CD4-positive, alpha-beta T cell treated with Interleukin-6 at 100 ng/mL for 8 hours (primary cell): ENCODE results near the gene CCT8L2.
"Not testable (repeated sequence)": the region's sequence is repeated elsewhere in the genome, so short reads cannot be mapped to it uniquely, and the experiment has no call there.

Source experiments
- DNase-seq: peaks from one replicate; pipeline ENCODE4 v3.0.0-alpha.2; 2020; ENCODE audit warnings: mixed read lengths, low spot score

Gene CCT8L2

DNA sequence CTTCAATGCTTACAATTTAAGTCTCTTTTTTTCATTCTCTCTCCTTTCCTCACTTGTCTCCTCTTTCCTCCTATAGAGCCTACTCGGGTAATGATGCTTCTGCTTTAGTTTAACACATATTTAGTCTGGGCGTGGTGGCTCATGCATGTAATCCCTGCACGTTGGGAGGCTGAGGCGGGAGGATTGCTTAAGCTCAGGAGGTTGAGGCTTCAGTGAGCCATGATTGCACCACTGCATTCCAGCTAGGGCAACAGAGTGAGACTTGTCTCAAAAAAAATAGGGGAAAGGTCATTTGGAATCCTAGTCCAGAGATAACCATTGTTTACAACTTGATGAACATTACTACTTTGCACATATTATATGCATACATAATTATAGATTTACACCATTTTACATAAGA, 1.4 kb upstream of the CCT8L2 start:
- DNase-seq, result no peak

DNA sequence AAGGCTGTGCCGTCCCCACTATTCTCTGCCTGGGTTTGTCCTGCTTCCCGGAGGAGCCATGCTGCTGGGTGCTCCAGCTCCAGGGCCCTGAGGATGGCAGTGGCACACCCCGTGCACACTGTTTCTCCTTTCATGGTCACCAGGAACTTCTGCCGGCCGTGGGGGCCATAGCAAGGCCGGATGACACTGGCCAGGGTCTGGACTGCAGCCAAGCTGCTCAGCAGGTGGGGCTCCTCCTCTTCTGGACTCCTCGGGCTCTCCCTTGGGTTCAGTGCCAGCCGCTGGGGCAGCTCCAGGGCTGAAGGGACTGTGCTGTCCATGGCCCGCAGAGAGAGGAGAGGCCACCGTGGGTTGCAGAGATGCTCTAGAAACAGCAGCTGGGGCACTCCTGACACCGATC, 379 bp downstream of the CCT8L2 start:
- DNase-seq, result not testable (repeated sequence)

DNA sequence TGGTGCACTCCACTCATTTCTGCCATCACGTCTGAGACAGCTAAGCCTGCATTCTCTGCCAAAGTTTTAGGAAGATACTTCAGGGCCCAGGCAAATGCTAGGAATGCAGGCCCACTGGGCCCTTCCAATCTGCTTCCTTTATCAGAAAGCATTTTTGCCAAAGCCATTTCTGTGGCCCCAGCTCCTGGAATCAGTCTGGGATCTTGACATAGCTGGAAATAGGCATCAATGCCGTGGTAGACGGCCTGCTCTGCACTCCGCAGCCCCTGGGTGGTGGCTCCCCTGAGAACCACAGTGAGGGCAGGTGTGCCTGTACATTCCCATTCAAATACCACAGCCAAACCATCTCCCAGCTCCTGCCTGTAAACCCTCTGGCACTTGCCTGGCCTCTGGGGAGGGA, 1.5 kb downstream of the CCT8L2 start:
- not testable (repeated sequence) for DNase-seq

DNA sequence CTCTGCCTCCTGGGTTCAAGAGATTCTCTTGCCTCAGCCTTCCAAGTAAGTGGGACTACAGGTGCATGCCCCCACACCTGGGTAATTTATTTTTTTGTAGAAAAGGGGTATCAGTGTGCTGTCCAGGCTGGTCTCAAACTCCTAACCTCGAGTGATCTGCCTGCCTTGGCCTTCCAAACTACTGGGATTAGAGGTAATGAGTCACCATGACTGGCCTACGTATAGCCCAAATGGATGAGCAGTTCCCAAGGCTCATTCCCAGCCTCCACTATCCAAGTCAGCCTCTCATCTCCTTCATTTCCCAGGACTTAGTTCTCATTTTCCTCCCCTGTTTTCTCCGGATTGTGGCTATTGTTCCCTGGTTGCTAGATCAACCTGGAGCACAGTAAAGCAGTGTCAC, 5.6 kb downstream of the CCT8L2 start:
- DNase-seq, result no peak

GRCh38 chr22:16586170-16586569, 6.4 kb downstream of the CCT8L2 start:
- no peak for DNase-seq

GRCh38 chr22:16580872-16581271, 11.7 kb downstream of the CCT8L2 start:
- not testable (repeated sequence) for DNase-seq

GRCh38 chr22:16569240-16569834, 23.3 kb downstream of the CCT8L2 start:
- not testable (repeated sequence) for DNase-seq

GRCh38 chr22:16568425-16568758, 24.2 kb downstream of the CCT8L2 start:
- no peak for DNase-seq

- not testable (repeated sequence) for DNase-seq
Observed at GRCh38 chr22:16567617-16568424, 24.8 kb downstream of the CCT8L2 start.

- not testable (repeated sequence) for DNase-seq
Observed at GRCh38 chr22:16566421-16567151, 26.0 kb downstream of the CCT8L2 start.

DNA sequence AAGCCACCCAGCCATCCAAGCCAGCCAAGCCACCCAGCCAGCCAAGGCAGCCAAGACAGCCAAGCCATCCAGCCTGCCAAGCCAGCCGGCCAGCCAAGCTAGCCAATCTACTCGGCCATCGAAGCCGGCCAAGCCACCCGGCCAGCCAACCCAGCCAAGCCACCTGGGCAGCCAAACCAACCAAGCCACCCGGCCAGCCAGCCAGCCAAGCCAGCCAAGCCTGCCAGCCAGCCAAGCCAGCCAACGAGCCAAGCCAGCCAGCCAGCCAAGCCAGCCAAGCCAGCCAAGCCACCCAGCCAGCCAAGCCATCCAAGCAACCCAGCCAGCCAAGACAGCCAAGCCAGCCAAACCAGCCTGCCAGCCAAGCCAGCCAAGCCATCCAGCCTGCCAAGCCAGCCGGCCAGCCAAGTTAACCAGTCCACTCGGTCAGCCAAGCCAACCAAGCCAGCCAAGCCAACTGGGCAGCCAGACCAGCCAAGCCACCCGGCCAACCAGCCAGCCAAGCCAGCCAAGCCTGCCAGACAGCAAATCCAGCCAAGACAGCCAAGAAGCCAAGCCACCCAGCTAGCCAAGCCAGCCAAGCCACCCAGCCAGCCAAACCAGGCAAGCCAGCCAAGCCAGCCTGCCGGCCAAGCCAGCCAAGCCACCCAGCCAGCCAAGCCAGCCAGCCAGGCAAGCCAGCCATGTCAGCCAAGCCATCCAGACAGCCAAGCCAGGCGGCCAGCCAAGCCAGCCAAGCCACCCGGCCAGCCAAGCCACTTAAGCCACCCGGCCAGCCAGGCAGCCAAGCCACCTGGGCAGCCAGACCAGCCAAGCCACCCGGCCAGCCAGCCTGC, 26.8 kb downstream of the CCT8L2 start:
- DNase-seq, result not testable (repeated sequence)

GRCh38 chr22:16564837-16565584, 27.6 kb downstream of the CCT8L2 start:
- not testable (repeated sequence) for DNase-seq

GRCh38 chr22:16563555-16564520, 28.8 kb downstream of the CCT8L2 start:
- no peak for DNase-seq

- no peak for DNase-seq
Observed at GRCh38 chr22:16562711-16563554, 29.7 kb downstream of the CCT8L2 start.

- not testable (repeated sequence) for DNase-seq
Observed at GRCh38 chr22:16561093-16561658, 31.4 kb downstream of the CCT8L2 start.

GRCh38 chr22:16560651-16561050, 32.0 kb downstream of the CCT8L2 start:
- DNase-seq, result not testable (repeated sequence)

- DNase-seq, result not testable (repeated sequence)
Observed at GRCh38 chr22:16559996-16560395, 32.6 kb downstream of the CCT8L2 start.

DNA sequence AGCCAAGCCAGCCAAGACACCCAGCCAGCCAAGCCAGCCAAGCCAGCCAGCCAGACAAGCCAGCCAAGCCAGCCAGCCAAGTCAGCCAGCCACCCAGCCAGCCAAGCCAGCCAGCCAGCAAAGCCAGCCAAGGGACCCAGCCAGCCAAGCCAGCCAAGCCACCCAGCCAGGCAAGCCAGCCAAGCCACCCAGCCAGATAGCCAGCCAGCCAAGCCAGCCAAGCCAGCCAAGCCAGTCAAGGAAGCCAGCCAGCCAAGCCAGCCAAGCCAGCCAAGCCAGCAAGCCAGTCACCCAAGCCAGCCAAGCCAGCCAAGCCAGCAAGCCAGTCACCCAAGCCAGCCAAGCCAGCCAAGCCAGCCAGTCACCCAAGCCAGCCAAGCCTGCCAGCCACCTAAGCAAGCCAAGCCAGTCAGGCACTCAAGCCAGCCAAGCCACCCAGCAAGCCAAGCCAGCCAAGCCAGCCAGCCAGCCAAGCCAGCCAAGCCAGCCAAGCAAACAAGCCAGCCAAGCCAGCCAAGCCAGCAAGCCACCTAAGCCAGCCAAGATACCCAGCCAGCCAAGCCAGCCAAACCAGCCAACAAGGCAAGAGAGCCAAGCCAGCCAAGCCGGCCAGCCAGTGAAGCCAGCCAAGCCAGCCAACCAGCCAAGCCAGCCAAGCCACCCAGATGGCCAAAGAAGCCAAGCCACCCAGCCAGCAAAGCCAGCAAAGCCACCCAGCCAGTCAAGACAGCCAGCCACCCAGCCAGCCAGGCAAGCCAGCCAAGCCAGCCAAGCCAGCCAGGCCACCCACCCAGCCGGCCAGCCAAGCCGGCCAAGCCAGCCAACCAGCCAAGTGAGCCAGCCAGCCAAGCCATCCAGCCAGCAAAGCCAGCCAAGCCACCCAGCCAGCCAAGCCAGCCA, 33.3 kb downstream of the CCT8L2 start:
- DNase-seq, result no peak
